HepG2 (cell line): Measurements from ENCODE around the gene RGS11. TPM values are rescaled to one million over a fixed set of nuclear protein-coding genes. Genes with fewer than 3 reads are reported as not detected.

Source experiments
- EEA1 ChIP-seq: sonication (generic); formaldehyde crosslinking; IDR thresholded peaks from 2 replicates; pipeline ENCODE4 v1.5.1; 2020; ENCODE audit warnings: mild to moderate bottlenecking, missing genetic modification reagents, borderline replicate concordance
- HNF1A ChIP-seq, 2 experiments: sonication (generic) in 1 of 2; formaldehyde crosslinking in 1 of 2; IDR thresholded peaks; 2 replicates each; pipeline versions ENCODE4 v1.4.0 to v1.6.1; 2016 to 2020; ENCODE audit warnings: borderline replicate concordance in 1 of 2, low read depth in 1 of 2, mild to moderate bottlenecking in 1 of 2, missing genetic modification reagents in 1 of 2
- HNRNPL ChIP-seq: fragments of 200-400 bp; formaldehyde crosslinking; IDR thresholded peaks from 2 replicates; pipeline ENCODE4 v1.6.1; 2017; ENCODE audit warnings: mild to moderate bottlenecking, low read depth, low read length
- KLF12 ChIP-seq: sonication (generic); formaldehyde crosslinking; IDR thresholded peaks from 2 replicates; pipeline ENCODE4 v1.4.0; 2020; ENCODE audit warnings: missing genetic modification reagents, borderline replicate concordance
- NR2C2 ChIP-seq: sonication (generic); formaldehyde crosslinking; IDR thresholded peaks from 2 replicates; pipeline ENCODE4 v1.4.0; 2020; ENCODE audit warnings: missing genetic modification reagents, mild to moderate bottlenecking, moderate library complexity, borderline replicate concordance
- RXRA ChIP-seq: sonication (generic); formaldehyde crosslinking; IDR thresholded peaks from 2 replicates; pipeline ENCODE4 v1.5.1; 2020; ENCODE audit warnings: missing genetic modification reagents
- SMYD3 ChIP-seq: sonication (generic); formaldehyde crosslinking; IDR thresholded peaks from 2 replicates; pipeline ENCODE4 v1.8.1; 2023; ENCODE audit warnings: mild to moderate bottlenecking, missing genetic modification reagents
- ZFX ChIP-seq: sonication (generic); formaldehyde crosslinking; IDR thresholded peaks from 2 replicates; pipeline ENCODE4 v1.4.0; 2020; ENCODE audit warnings: mild to moderate bottlenecking, low read depth, missing genetic modification reagents, moderate library complexity
- ZNF180 ChIP-seq: sonication (generic); formaldehyde crosslinking; IDR thresholded peaks from 2 replicates; pipeline ENCODE4 v1.4.0; 2020; ENCODE audit warnings: low read depth, missing genetic modification reagents, borderline replicate concordance
- ZNF205 ChIP-seq: IDR thresholded peaks from 2 replicates; pipeline ENCODE4 v1.6.1; 2018; ENCODE audit warnings: missing biosample characterization, missing genetic modification reagents
- ZNF546 ChIP-seq: sonication (generic); formaldehyde crosslinking; conservative IDR thresholded peaks from 2 replicates; pipeline ENCODE4 v1.8.1; 2023; ENCODE audit warnings: mild to moderate bottlenecking, missing genetic modification reagents
- ZNF724P ChIP-seq: sonication (generic); formaldehyde crosslinking; IDR thresholded peaks from 2 replicates; pipeline ENCODE4 v1.8.0; 2022; ENCODE audit warnings: missing genetic modification reagents, borderline replicate concordance
- polyA plus RNA-seq, 8 experiments: library from polyadenylated mRNA; depleted of rRNA in 3 of 8; stranded (reverse) in 7 of 8; unstranded in 1 of 8; fragments of >200 nt; fragmentation: Illumina TruSeq in 4 of 8; extraction: Trizol in 4 of 8; gene quantifications; 2 replicates each; pipeline versions ENCODE4 v1.2.1 to v1.2.3, GENCODE V29; 2011 to 2016; ENCODE audit warnings: low read depth in 4 of 8, missing spikeins in 1 of 8, mixed read lengths in 1 of 8; ENCODE audit not compliant: insufficient read depth in 1 of 8
- total RNA-seq, 5 experiments: library from RNA; depleted of rRNA; stranded (reverse); fragments of >200 nt; fragmentation: Illumina TruSeq; extraction: Trizol; gene quantifications; 2 replicates each; pipeline ENCODE4 v1.2.3, GENCODE V29; 2016; ENCODE audit warnings: low read depth in 1 of 5
- TF ChIP-seq, protein P1 (sequence below): sonication (generic); formaldehyde crosslinking; IDR thresholded peaks from 2 replicates; pipeline ENCODE4 v1.5.0; 2020; ENCODE audit warnings: mild to moderate bottlenecking, missing genetic modification reagents, borderline replicate concordance
- TF ChIP-seq, protein P2 (sequence below): sonication (generic); formaldehyde crosslinking; IDR thresholded peaks from 2 replicates; pipeline ENCODE4 v1.5.0; 2020; ENCODE audit warnings: missing genetic modification reagents
- TF ChIP-seq, protein P3 (sequence below): sonication (generic); formaldehyde crosslinking; IDR thresholded peaks from 2 replicates; pipeline ENCODE4 v1.5.0; 2020; ENCODE audit warnings: mild to moderate bottlenecking, missing genetic modification reagents, borderline replicate concordance

Gene RGS11
- total and polyA plus RNA-seq, 2 of the 13 experiments (the other 11 are each of a cell fraction or from before 2014, with no cell fraction given) = 0.11 TPM; not detected in 1

DNA sequence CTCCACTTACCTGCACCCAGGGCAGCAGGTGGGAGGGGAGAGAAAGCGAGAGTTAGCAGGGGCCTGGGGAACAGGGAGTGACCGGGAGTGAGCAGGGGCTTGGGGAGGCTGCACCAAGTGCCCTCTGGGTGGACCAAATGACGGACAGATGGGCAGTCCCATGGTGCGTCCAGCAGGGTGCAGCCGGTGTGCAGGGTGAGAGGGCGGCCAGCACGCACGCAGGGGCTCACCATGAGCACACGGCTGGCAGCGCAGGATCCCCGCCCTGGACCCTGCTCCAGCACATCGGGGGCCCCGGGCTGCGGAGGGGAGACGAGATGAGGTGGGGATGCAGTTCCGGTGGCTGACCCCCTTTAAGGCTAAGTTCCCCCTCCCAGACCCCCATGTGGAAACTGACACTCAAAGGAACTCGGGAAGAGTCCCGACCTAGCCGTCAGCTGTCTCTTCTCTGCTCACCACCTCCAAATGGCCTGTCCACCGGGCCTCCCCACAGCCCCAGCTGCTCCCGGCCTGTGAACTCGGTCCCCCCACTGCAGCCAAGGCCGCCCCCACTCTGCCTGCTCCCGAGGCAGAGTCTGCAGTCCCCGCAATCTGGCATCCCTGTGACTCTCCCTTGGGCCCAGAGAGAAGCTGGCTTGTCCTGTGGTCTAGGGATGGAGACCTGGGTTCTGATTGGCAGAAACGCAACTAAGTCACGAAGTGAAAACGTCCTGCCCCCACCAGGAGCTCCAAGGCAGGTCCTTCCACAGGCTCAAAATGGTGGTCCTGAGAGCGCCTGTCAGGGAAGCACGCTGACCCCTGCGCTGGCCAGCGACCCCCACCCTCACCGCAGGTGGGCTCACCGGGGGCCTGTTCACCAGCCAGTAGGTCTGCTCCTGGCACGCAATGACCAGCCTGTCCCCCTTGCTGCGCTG, 2.9 kb downstream of the RGS11 start (continued):
- TF ChIP-seq HNF1A (IDR thresholded peaks at IDR 0.05; ENCODE audit: low read depth) (no peak), HNF1A (CRISPR knock-in tag; IDR thresholded peaks at IDR 0.05; ENCODE audit: borderline replicate concordance) (no peak), SMYD3 (CRISPR knock-in tag) (no peak), ZNF546 (CRISPR knock-in tag) (no peak), NR2C2 (CRISPR knock-in tag) (no peak), ZNF205 (CRISPR knock-in tag) (no peak), ZFX (CRISPR knock-in tag) (peak; percentile 27; the same call in 1 of the 2 replicates), HNRNPL (0 out of 2 replicates have a peak, but pooled peaks have one; percentile 57), EEA1 (CRISPR knock-in tag) (no peak), RXRA (CRISPR knock-in tag) (no peak), KLF12 (CRISPR knock-in tag) (no peak), ZNF724P (CRISPR knock-in tag) (no peak), ZNF180 (CRISPR knock-in tag) (no peak)
- TF ChIP-seq, protein P1, sequence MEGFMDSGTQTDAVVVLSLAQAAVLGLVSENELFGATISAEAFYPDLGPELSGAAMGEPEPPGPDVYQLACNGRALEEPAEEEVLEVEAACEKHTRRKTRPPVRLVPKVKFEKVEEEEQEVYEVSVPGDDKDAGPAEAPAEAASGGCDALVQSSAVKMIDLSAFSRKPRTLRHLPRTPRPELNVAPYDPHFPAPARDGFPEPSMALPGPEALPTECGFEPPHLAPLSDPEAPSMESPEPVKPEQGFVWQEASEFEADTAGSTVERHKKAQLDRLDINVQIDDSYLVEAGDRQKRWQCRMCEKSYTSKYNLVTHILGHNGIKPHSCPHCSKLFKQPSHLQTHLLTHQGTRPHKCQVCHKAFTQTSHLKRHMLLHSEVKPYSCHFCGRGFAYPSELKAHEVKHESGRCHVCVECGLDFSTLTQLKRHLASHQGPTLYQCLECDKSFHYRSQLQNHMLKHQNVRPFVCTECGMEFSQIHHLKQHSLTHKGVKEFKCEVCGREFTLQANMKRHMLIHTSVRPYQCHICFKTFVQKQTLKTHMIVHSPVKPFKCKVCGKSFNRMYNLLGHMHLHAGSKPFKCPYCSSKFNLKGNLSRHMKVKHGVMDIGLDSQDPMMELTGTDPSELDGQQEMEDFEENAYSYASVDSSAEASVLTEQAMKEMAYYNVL (CRISPR knock-in tag) = no peak
- TF ChIP-seq, protein P2, sequence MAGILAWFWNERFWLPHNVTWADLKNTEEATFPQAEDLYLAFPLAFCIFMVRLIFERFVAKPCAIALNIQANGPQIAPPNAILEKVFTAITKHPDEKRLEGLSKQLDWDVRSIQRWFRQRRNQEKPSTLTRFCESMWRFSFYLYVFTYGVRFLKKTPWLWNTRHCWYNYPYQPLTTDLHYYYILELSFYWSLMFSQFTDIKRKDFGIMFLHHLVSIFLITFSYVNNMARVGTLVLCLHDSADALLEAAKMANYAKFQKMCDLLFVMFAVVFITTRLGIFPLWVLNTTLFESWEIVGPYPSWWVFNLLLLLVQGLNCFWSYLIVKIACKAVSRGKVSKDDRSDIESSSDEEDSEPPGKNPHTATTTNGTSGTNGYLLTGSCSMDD (CRISPR knock-in tag) = no peak
- TF ChIP-seq, protein P3, sequence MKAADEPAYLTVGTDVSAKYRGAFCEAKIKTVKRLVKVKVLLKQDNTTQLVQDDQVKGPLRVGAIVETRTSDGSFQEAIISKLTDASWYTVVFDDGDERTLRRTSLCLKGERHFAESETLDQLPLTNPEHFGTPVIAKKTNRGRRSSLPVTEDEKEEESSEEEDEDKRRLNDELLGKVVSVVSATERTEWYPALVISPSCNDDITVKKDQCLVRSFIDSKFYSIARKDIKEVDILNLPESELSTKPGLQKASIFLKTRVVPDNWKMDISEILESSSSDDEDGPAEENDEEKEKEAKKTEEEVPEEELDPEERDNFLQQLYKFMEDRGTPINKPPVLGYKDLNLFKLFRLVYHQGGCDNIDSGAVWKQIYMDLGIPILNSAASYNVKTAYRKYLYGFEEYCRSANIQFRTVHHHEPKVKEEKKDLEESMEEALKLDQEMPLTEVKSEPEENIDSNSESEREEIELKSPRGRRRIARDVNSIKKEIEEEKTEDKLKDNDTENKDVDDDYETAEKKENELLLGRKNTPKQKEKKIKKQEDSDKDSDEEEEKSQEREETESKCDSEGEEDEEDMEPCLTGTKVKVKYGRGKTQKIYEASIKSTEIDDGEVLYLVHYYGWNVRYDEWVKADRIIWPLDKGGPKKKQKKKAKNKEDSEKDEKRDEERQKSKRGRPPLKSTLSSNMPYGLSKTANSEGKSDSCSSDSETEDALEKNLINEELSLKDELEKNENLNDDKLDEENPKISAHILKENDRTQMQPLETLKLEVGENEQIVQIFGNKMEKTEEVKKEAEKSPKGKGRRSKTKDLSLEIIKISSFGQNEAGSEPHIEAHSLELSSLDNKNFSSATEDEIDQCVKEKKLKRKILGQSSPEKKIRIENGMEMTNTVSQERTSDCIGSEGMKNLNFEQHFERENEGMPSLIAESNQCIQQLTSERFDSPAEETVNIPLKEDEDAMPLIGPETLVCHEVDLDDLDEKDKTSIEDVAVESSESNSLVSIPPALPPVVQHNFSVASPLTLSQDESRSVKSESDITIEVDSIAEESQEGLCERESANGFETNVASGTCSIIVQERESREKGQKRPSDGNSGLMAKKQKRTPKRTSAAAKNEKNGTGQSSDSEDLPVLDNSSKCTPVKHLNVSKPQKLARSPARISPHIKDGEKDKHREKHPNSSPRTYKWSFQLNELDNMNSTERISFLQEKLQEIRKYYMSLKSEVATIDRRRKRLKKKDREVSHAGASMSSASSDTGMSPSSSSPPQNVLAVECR (CRISPR knock-in tag) = peak; percentile 35; the same call in 1 of the 2 replicates
